Activated naive CD8-positive, alpha-beta T cell treated with anti-CD3 and anti-CD28 coated beads, Interleukin-2, amount 50 U/mL, for 24 hours (primary cell): ENCODE results near the gene RPP25L.
A peak's percentile ranks its signal among the peaks of the same experiment; 100 is the strongest.

Experiments
- ATAC-seq: fragments of 150-1000 bp; cut with Tn5 transposase; one replicate; pipeline ENCODE4 v1.10.0; 2021
- DNase-seq: peaks from one replicate; pipeline ENCODE4 v3.0.0; 2021
- H3K27ac Mint-ChIP-seq: one replicate; pipeline ENCODE4 v1.8.0; 2021; ENCODE audit warnings: mild to moderate bottlenecking, mixed read lengths
- H3K27me3 Mint-ChIP-seq: one replicate; pipeline ENCODE4 v1.8.0; 2021; ENCODE audit warnings: mixed read lengths
- H3K36me3 Mint-ChIP-seq: one replicate; pipeline ENCODE4 v1.8.0; 2021; ENCODE audit warnings: low read depth, mixed read lengths
- H3K4me1 Mint-ChIP-seq: one replicate; pipeline ENCODE4 v1.8.0; 2021; ENCODE audit warnings: mixed read lengths
- H3K4me3 Mint-ChIP-seq: one replicate; pipeline ENCODE4 v1.8.0; 2021; ENCODE audit warnings: mild to moderate bottlenecking, moderate library complexity, mixed read lengths
- H3K9me3 Mint-ChIP-seq: one replicate; pipeline ENCODE4 v1.8.0; 2021; ENCODE audit warnings: mixed read lengths

Gene RPP25L

DNA sequence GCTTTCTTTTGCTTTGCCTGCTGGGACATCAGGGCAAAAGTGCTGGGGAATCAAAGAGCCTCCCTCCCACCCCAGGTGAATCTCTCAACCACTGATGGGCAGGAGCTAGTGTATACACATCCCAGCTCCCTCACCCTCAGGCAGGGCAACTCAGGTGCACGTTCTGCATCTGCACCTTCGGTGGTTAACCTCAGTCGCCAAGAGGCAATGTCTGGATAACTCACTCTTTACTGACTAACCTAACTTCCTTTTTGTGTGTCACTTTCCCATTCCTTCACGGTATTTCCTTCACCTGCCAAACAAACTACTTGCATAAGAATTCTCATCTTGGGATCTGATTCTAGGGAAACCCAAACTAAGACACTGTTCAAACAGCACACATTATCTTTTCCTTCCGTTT lies 48.6 kb downstream of the RPP25L start:
- H3K27me3 Mint-ChIP-seq = peaks cover 24% of the 10 kb centered on the region
- H3K27ac Mint-ChIP-seq = no peak overlapping the region
- no peaks in the 10 kb centered on the region for H3K36me3 Mint-ChIP-seq
- no peaks in the 10 kb centered on the region for H3K4me1 Mint-ChIP-seq
- no peak for ATAC-seq
- H3K9me3 Mint-ChIP-seq = no peaks in the 10 kb centered on the region
- no peak overlapping the region for H3K4me3 Mint-ChIP-seq
- no peak for DNase-seq

DNA sequence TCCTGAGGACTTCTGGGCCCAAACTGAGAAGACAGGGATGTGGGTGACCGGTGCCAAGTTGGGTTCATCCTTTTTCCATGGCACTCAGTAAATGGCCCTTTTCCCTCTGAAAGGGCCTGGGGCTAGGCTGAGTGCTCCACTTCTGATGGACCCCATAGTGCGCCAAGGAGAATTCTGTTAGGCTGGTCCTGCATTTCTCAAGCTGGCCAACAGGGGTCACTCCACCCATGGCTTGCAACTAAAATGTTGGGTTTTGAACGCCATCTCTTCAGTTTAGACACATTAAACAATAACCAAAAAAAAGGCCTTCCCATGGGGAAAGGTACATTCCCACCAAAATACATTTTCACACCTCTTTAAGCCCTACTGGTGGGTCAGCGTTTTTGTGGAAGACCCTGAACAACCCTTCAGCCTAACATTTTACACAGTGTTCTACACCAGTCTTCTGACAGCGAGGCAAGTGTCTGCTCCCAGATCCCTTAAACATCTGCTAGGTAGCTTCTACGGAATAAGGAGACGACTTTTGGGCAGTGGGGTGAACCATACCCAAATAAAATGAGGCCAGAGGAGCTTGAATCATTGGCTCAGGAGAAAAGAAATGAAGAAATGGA lies 49.7 kb downstream of the RPP25L start:
- Mint-ChIP-seq H3K27me3 (peaks cover 30% of the 10 kb centered on the region), H3K4me1 (no peaks in the 10 kb centered on the region), H3K27ac (no peak overlapping the region), H3K36me3 (no peaks in the 10 kb centered on the region), H3K4me3 (no peak overlapping the region), H3K9me3 (no peaks in the 10 kb centered on the region)
- ATAC-seq (no peak), DNase-seq (peak; percentile 50)

GRCh38 chr9:34560599-34561214 lies 51.2 kb downstream of the RPP25L start:
- peaks cover 29% of the 10 kb centered on the region for H3K27me3 Mint-ChIP-seq
- no peaks in the 10 kb centered on the region for H3K36me3 Mint-ChIP-seq
- H3K9me3 Mint-ChIP-seq = no peaks in the 10 kb centered on the region
- no peak overlapping the region for H3K27ac Mint-ChIP-seq
- no peak overlapping the region for H3K4me3 Mint-ChIP-seq
- DNase-seq (no peak), ATAC-seq (no peak)
- H3K4me1 Mint-ChIP-seq = no peaks in the 10 kb centered on the region
